ENCODE measurements around the gene SMOC1. TPM values are rescaled to one million over a fixed set of nuclear protein-coding genes. Genes with fewer than 3 reads are reported as not detected.
A peak's percentile ranks its signal among the peaks of the same experiment; 100 is the strongest.

The SMOC1 gene
- total RNA-seq, 1 donor from 2014 or later = 3.1 TPM

GRCh38 chr14:69913686-69914085, 34.5 kb downstream of the SMOC1 start:
- no peaks in the 10 kb centered on the region for H3K36me3 ChIP-seq (ENCODE audit: control insufficient read depth in 3 of 3, insufficient read depth in 3 of 3, low read length in 3 of 3)
- no peaks in the 10 kb centered on the region for H3K27me3 ChIP-seq (ENCODE audit: control insufficient read depth in 3 of 3, insufficient read depth in 3 of 3, low read length in 3 of 3)
- H3K9ac ChIP-seq (ENCODE audit: low read depth in 1 of 3, low read length in 3 of 3) = no peak overlapping the region
- H3K4me3 ChIP-seq (ENCODE audit: low read length in 3 of 3) = no peak overlapping the region
- H3K4me1 ChIP-seq (ENCODE audit: control insufficient read depth in 3 of 3, insufficient read depth in 3 of 3, low read length in 3 of 3) = peaks cover 0 to 5% (median 0%) of the 10 kb centered on the region in 3 donors
- H3K9me3 ChIP-seq (ENCODE audit: control insufficient read depth in 3 of 3, low read length in 3 of 3) = no peaks in the 10 kb centered on the region
- no peak overlapping the region for H3K27ac ChIP-seq (ENCODE audit: low read depth, low read length)

GRCh38 chr14:69916396-69916795, 37.2 kb downstream of the SMOC1 start:
- Histone ChIP-seq H3K9me3 (ENCODE audit: control insufficient read depth in 3 of 3, low read length in 3 of 3) (no peaks in the 10 kb centered on the region), H3K27ac (ENCODE audit: low read depth, low read length) (no peak overlapping the region), H3K4me1 (ENCODE audit: control insufficient read depth in 3 of 3, insufficient read depth in 3 of 3, low read length in 3 of 3) (no peaks in the 10 kb centered on the region), H3K36me3 (ENCODE audit: control insufficient read depth in 3 of 3, insufficient read depth in 3 of 3, low read length in 3 of 3) (no peaks in the 10 kb centered on the region), H3K4me3 (ENCODE audit: low read length in 3 of 3) (no peak overlapping the region), H3K9ac (ENCODE audit: low read depth in 1 of 3, low read length in 3 of 3) (no peak overlapping the region), H3K27me3 (ENCODE audit: control insufficient read depth in 3 of 3, insufficient read depth in 3 of 3, low read length in 3 of 3) (no peaks in the 10 kb centered on the region)

GRCh38 chr14:69917287-69917686, 38.1 kb downstream of the SMOC1 start:
- Histone ChIP-seq H3K4me3 (ENCODE audit: low read length in 3 of 3) (no peak overlapping the region), H3K4me1 (ENCODE audit: control insufficient read depth in 3 of 3, insufficient read depth in 3 of 3, low read length in 3 of 3) (peaks cover 0 to 2% (median 0%) of the 10 kb centered on the region in 3 donors), H3K27ac (ENCODE audit: low read depth, low read length) (no peak overlapping the region), H3K27me3 (ENCODE audit: control insufficient read depth in 3 of 3, insufficient read depth in 3 of 3, low read length in 3 of 3) (peaks cover 0 to under 1% (median 0%) of the 10 kb centered on the region in 3 donors), H3K9ac (ENCODE audit: low read depth in 1 of 3, low read length in 3 of 3) (no peak overlapping the region), H3K9me3 (ENCODE audit: control insufficient read depth in 3 of 3, low read length in 3 of 3) (no peaks in the 10 kb centered on the region), H3K36me3 (ENCODE audit: control insufficient read depth in 3 of 3, insufficient read depth in 3 of 3, low read length in 3 of 3) (no peaks in the 10 kb centered on the region)

- Histone ChIP-seq H3K9ac (ENCODE audit: low read depth in 1 of 3, low read length in 3 of 3) (no peak overlapping the region), H3K4me1 (ENCODE audit: control insufficient read depth in 3 of 3, insufficient read depth in 3 of 3, low read length in 3 of 3) (peaks cover 0 to 2% (median 0%) of the 10 kb centered on the region in 3 donors), H3K36me3 (ENCODE audit: control insufficient read depth in 3 of 3, insufficient read depth in 3 of 3, low read length in 3 of 3) (no peaks in the 10 kb centered on the region), H3K27ac (ENCODE audit: low read depth, low read length) (no peak overlapping the region), H3K27me3 (ENCODE audit: control insufficient read depth in 3 of 3, insufficient read depth in 3 of 3, low read length in 3 of 3) (peaks cover 0 to 2% (median 0%) of the 10 kb centered on the region in 3 donors), H3K4me3 (ENCODE audit: low read length in 3 of 3) (no peak overlapping the region), H3K9me3 (ENCODE audit: control insufficient read depth in 3 of 3, low read length in 3 of 3) (no peaks in the 10 kb centered on the region)
These were observed 40.6 kb downstream of the SMOC1 start for GRCh38 chr14:69919815-69920214.

GRCh38 chr14:69921052-69921451, 41.8 kb downstream of the SMOC1 start:
- Histone ChIP-seq H3K4me3 (ENCODE audit: low read length in 3 of 3) (no peak overlapping the region), H3K36me3 (ENCODE audit: control insufficient read depth in 3 of 3, insufficient read depth in 3 of 3, low read length in 3 of 3) (no peaks in the 10 kb centered on the region), H3K9me3 (ENCODE audit: control insufficient read depth in 3 of 3, low read length in 3 of 3) (no peaks in the 10 kb centered on the region), H3K4me1 (ENCODE audit: control insufficient read depth in 3 of 3, insufficient read depth in 3 of 3, low read length in 3 of 3) (peaks cover 0 to 2% (median 0%) of the 10 kb centered on the region in 3 donors), H3K9ac (ENCODE audit: low read depth in 1 of 3, low read length in 3 of 3) (no peak overlapping the region), H3K27ac (ENCODE audit: low read depth, low read length) (no peak overlapping the region), H3K27me3 (ENCODE audit: control insufficient read depth in 3 of 3, insufficient read depth in 3 of 3, low read length in 3 of 3) (peaks cover 0 to 2% (median 0%) of the 10 kb centered on the region in 3 donors)

GRCh38 chr14:69922198-69922597, 43.0 kb downstream of the SMOC1 start:
- Histone ChIP-seq H3K4me3 (ENCODE audit: low read length in 3 of 3) (no peak overlapping the region), H3K27ac (ENCODE audit: low read depth, low read length) (no peak overlapping the region), H3K4me1 (ENCODE audit: control insufficient read depth in 3 of 3, insufficient read depth in 3 of 3, low read length in 3 of 3) (peaks cover 0 to 2% (median 0%) of the 10 kb centered on the region in 3 donors), H3K9ac (ENCODE audit: low read depth in 1 of 3, low read length in 3 of 3) (no peak overlapping the region), H3K27me3 (ENCODE audit: control insufficient read depth in 3 of 3, insufficient read depth in 3 of 3, low read length in 3 of 3) (peaks cover 0 to 2% (median 0%) of the 10 kb centered on the region in 3 donors), H3K9me3 (ENCODE audit: control insufficient read depth in 3 of 3, low read length in 3 of 3) (no peaks in the 10 kb centered on the region), H3K36me3 (ENCODE audit: control insufficient read depth in 3 of 3, insufficient read depth in 3 of 3, low read length in 3 of 3) (no peaks in the 10 kb centered on the region)

GRCh38 chr14:69924201-69924600, 45.0 kb downstream of the SMOC1 start:
- H3K9ac ChIP-seq (ENCODE audit: low read depth in 1 of 3, low read length in 3 of 3) = no peak overlapping the region
- no peak overlapping the region for H3K27ac ChIP-seq (ENCODE audit: low read depth, low read length)
- H3K27me3 ChIP-seq (ENCODE audit: control insufficient read depth in 3 of 3, insufficient read depth in 3 of 3, low read length in 3 of 3) = peaks cover 0 to 2% (median 0%) of the 10 kb centered on the region in 3 donors
- H3K36me3 ChIP-seq (ENCODE audit: control insufficient read depth in 3 of 3, insufficient read depth in 3 of 3, low read length in 3 of 3) = no peaks in the 10 kb centered on the region
- no peaks in the 10 kb centered on the region for H3K9me3 ChIP-seq (ENCODE audit: control insufficient read depth in 3 of 3, low read length in 3 of 3)
- no peak overlapping the region for H3K4me3 ChIP-seq (ENCODE audit: low read length in 3 of 3)
- H3K4me1 ChIP-seq (ENCODE audit: control insufficient read depth in 3 of 3, insufficient read depth in 3 of 3, low read length in 3 of 3) = peaks cover 0 to 2% (median 0%) of the 10 kb centered on the region in 3 donors

- H3K27ac ChIP-seq (ENCODE audit: low read depth, low read length) = no peak overlapping the region
- no peak overlapping the region for H3K9ac ChIP-seq (ENCODE audit: low read depth in 1 of 3, low read length in 3 of 3)
These were observed 48.9 kb downstream of the SMOC1 start for GRCh38 chr14:69928111-69928523.

GRCh38 chr14:69930780-69931379, 51.7 kb downstream of the SMOC1 start:
- Histone ChIP-seq H3K27ac (ENCODE audit: low read depth, low read length) (peak overlapping the region; percentile 8), H3K4me3 (ENCODE audit: low read length in 3 of 3) (no peak overlapping the region), H3K9me3 (ENCODE audit: control insufficient read depth in 3 of 3, low read length in 3 of 3) (no peaks in the 10 kb centered on the region), H3K4me1 (ENCODE audit: control insufficient read depth in 3 of 3, insufficient read depth in 3 of 3, low read length in 3 of 3) (peaks cover 0 to 15% (median 9%) of the 10 kb centered on the region in 3 donors), H3K27me3 (ENCODE audit: control insufficient read depth in 3 of 3, insufficient read depth in 3 of 3, low read length in 3 of 3) (peaks cover 0 to 3% (median 3%) of the 10 kb centered on the region in 3 donors), H3K36me3 (ENCODE audit: control insufficient read depth in 3 of 3, insufficient read depth in 3 of 3, low read length in 3 of 3) (no peaks in the 10 kb centered on the region), H3K9ac (ENCODE audit: low read depth in 1 of 3, low read length in 3 of 3) (no peak overlapping the region)

More at GRCh38 chr14:69928111-69928523, 48.9 kb downstream of the SMOC1 start:
- H3K27me3 ChIP-seq (ENCODE audit: control insufficient read depth in 3 of 3, insufficient read depth in 3 of 3, low read length in 3 of 3) = no peaks in the 10 kb centered on the region
- H3K4me3 ChIP-seq (ENCODE audit: low read length in 3 of 3) = no peak overlapping the region
- H3K36me3 ChIP-seq (ENCODE audit: control insufficient read depth in 3 of 3, insufficient read depth in 3 of 3, low read length in 3 of 3) = no peaks in the 10 kb centered on the region
- no peaks in the 10 kb centered on the region for H3K9me3 ChIP-seq (ENCODE audit: control insufficient read depth in 3 of 3, low read length in 3 of 3)
- peaks cover 0 to 15% (median 9%) of the 10 kb centered on the region in 3 donors for H3K4me1 ChIP-seq (ENCODE audit: control insufficient read depth in 3 of 3, insufficient read depth in 3 of 3, low read length in 3 of 3)

GRCh38 chr14:69931960-69932359, 52.7 kb downstream of the SMOC1 start:
- Histone ChIP-seq H3K9me3 (ENCODE audit: control insufficient read depth in 3 of 3, low read length in 3 of 3) (no peaks in the 10 kb centered on the region), H3K27me3 (ENCODE audit: control insufficient read depth in 3 of 3, insufficient read depth in 3 of 3, low read length in 3 of 3) (peaks cover 0 to 3% (median 3%) of the 10 kb centered on the region in 3 donors), H3K4me3 (ENCODE audit: low read length in 3 of 3) (no peak overlapping the region), H3K36me3 (ENCODE audit: control insufficient read depth in 3 of 3, insufficient read depth in 3 of 3, low read length in 3 of 3) (no peaks in the 10 kb centered on the region), H3K4me1 (ENCODE audit: control insufficient read depth in 3 of 3, insufficient read depth in 3 of 3, low read length in 3 of 3) (peaks cover 0 to 15% (median 9%) of the 10 kb centered on the region in 3 donors), H3K27ac (ENCODE audit: low read depth, low read length) (no peak overlapping the region), H3K9ac (ENCODE audit: low read depth in 1 of 3, low read length in 3 of 3) (no peak overlapping the region)

Measured in skeletal muscle tissue (tissue), 4 donors.